HCT116 (cell line): ENCODE measurements around the gene PSMD4.

Experiments used
- EZH2phosphoT487 ChIP-seq: fragments of 200-600 bp; IDR thresholded peaks from 2 replicates; pipeline ENCODE4 v1.6.1; 2018; ENCODE audit warnings: antibody characterized with exemption, borderline replicate concordance
- POLR2AphosphoS5 ChIP-seq: IDR thresholded peaks from 2 replicates; pipeline ENCODE4 v1.6.1; 2011; ENCODE audit warnings: mild to moderate bottlenecking, low read depth, low read length, moderate library complexity
- ZNF274 ChIP-seq: fragments of 200-500 bp; sonication (Bioruptor generic); IDR thresholded peaks from 2 replicates; pipeline ENCODE4 v1.6.1; 2014; ENCODE audit warnings: mild to moderate bottlenecking, low read depth, low read length, inconsistent platforms
- TF ChIP-seq, protein P1 (sequence below), 3 experiments: fragments of 200-600 bp in 1 of 3; sonication (generic) in 1 of 3; IDR thresholded peaks in 2 of 3; conservative IDR thresholded peaks in 1 of 3; 2 replicates each; pipeline ENCODE4 v1.5.1; 2012 to 2017; ENCODE audit warnings: low read depth in 2 of 3, low read length in 2 of 3, antibody characterized with exemption in 1 of 3, borderline replicate concordance in 1 of 3, control low read depth in 1 of 3, mild to moderate bottlenecking in 1 of 3, mixed read lengths in 1 of 3, mixed run types in 1 of 3, moderate library complexity in 1 of 3; ENCODE audit not compliant: insufficient read depth in 1 of 3

GRCh38 chr1:151265446-151266236, 11.1 kb downstream of the PSMD4 start:
- TF ChIP-seq, protein P1, sequence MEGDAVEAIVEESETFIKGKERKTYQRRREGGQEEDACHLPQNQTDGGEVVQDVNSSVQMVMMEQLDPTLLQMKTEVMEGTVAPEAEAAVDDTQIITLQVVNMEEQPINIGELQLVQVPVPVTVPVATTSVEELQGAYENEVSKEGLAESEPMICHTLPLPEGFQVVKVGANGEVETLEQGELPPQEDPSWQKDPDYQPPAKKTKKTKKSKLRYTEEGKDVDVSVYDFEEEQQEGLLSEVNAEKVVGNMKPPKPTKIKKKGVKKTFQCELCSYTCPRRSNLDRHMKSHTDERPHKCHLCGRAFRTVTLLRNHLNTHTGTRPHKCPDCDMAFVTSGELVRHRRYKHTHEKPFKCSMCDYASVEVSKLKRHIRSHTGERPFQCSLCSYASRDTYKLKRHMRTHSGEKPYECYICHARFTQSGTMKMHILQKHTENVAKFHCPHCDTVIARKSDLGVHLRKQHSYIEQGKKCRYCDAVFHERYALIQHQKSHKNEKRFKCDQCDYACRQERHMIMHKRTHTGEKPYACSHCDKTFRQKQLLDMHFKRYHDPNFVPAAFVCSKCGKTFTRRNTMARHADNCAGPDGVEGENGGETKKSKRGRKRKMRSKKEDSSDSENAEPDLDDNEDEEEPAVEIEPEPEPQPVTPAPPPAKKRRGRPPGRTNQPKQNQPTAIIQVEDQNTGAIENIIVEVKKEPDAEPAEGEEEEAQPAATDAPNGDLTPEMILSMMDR (IDR thresholded peaks at IDR 0.05 in 2 of 3, conservative IDR thresholded peaks at IDR 0.05 in 1 of 3; ENCODE audit: borderline replicate concordance in 1 of 3, insufficient read depth in 1 of 3, low read depth in 2 of 3, low read length in 2 of 3) = no peak
- TF ChIP-seq POLR2AphosphoS5 = no peak
- TF ChIP-seq ZNF274 = no peak
- TF ChIP-seq EZH2phosphoT487 = no peak
